ENCODE measurements around the gene INPP5B. TPM values are rescaled to one million over a fixed set of nuclear protein-coding genes. Genes with fewer than 3 reads are reported as not detected.
A peak's percentile ranks its signal among the peaks of the same experiment; 100 is the strongest.
"Not testable (repeated sequence)": the region's sequence is repeated elsewhere in the genome, so short reads cannot be mapped to it uniquely, and the experiment has no call there.

The INPP5B gene
- total RNA-seq, 1 donor from 2014 or later, result 18.7 TPM

DNA sequence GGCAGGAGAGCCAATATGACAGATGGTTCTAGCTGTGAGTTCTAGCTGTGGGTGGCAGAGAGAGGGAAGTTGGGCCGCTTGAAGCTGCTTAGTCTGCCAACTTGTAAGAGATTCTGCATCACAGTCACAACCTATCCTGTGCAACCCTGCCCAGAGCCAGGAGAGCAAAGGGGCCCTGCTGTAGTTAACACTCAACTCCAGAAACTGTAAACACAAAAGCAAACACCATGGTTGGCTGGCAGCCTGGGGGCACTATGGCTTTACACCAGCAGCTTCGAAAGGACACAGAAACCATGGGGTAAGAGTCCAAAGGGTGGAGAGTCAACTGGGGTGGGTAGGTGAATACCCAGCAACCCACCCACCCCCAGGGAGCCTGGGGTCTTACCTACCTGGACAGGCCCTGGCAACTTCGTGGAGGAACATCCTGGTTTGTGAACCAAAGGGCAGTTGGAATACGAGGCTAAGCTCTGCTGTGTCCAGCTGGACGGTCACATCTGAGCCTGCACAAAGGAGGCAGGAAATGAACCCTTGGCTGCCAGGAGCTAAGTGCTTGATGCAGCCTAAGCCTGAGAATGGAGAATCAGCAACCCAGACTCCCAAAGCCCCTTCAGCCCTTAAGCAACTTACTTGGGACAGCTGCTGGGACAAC lies 6.4 kb downstream of the INPP5B start:
- TF ChIP-seq, protein P1, sequence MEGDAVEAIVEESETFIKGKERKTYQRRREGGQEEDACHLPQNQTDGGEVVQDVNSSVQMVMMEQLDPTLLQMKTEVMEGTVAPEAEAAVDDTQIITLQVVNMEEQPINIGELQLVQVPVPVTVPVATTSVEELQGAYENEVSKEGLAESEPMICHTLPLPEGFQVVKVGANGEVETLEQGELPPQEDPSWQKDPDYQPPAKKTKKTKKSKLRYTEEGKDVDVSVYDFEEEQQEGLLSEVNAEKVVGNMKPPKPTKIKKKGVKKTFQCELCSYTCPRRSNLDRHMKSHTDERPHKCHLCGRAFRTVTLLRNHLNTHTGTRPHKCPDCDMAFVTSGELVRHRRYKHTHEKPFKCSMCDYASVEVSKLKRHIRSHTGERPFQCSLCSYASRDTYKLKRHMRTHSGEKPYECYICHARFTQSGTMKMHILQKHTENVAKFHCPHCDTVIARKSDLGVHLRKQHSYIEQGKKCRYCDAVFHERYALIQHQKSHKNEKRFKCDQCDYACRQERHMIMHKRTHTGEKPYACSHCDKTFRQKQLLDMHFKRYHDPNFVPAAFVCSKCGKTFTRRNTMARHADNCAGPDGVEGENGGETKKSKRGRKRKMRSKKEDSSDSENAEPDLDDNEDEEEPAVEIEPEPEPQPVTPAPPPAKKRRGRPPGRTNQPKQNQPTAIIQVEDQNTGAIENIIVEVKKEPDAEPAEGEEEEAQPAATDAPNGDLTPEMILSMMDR (conservative IDR thresholded peaks at IDR 0.05; ENCODE audit: low read depth, low read length), result no peak
- no peak overlapping the region for H3K4me3 ChIP-seq (ENCODE audit: low read depth, low read length)
- DNase-seq (ENCODE audit: low read depth), result no peak

GRCh38 chr1:37936760-37937159 lies 10.1 kb downstream of the INPP5B start:
- not testable (repeated sequence) for DNase-seq (ENCODE audit: low read depth); H3K4me3 ChIP-seq (ENCODE audit: low read depth, low read length)

GRCh38 chr1:37932759-37933158 lies 14.1 kb downstream of the INPP5B start:
- DNase-seq (ENCODE audit: low read depth), result no peak
- no peak overlapping the region for H3K4me3 ChIP-seq (ENCODE audit: low read depth, low read length)
- TF ChIP-seq, protein P1 (conservative IDR thresholded peaks at IDR 0.05; ENCODE audit: low read depth, low read length), result no peak

DNA sequence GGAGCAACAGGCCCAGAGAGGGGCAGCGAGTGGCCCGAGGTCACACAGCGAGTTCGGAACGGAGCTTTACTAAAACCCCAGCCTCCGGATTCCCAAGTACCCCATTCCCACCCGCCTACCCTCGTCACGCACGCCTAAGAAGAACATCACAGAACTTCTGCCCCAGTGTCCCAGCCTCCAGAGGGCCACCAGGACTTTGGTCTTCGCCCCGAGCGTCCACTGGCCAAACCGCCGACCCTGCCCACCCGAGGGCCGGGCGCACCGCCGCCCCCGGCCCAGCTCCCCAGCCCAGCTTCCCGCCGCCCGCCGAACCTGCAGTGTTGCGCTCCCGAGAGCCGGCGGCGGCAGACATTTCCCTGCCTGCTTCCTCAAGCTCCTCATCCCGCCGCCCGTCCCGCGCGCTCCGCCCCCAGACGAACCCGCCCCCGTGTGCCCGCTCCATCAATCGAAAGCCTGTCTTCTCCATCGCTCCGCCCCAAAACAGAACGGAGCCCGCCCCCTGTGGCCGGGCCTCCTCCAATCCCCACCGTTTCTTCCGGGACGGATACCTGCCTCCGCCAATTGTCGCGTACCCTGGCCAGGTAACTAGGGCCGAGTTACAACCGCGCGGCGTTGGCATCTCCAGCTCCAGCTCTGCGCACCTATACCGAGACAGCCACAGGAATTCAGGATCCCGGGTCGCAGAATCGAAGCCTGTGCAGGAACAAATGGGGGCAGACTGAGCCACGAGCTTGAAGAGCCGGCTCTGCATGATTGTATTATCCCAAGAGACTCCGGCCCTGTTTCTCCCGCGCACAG lies 15.3 kb downstream of the INPP5B start:
- DNase-seq (ENCODE audit: low read depth), result peak; percentile 56
- TF ChIP-seq, protein P1 (conservative IDR thresholded peaks at IDR 0.05; ENCODE audit: low read depth, low read length), result no peak
- peak overlapping the region; percentile 74 for H3K4me3 ChIP-seq (ENCODE audit: low read depth, low read length)

DNA sequence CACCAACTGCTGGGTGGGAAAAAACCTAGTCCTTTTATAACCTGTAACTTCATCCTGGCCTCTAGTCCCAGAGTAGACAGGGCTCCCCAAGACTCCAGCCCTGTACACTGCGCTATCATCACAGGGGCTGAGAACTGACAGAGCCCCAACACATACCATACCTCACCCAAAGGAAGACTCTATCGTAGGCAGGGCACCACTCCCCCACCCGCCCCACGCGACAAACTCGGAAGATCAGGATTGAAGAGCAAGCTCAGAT lies 15.8 kb downstream of the INPP5B start:
- TF ChIP-seq, protein P1 (conservative IDR thresholded peaks at IDR 0.05; ENCODE audit: low read depth, low read length), result no peak
- DNase-seq (ENCODE audit: low read depth), result no peak
- peak overlapping the region; percentile 74 for H3K4me3 ChIP-seq (ENCODE audit: low read depth, low read length)

DNA sequence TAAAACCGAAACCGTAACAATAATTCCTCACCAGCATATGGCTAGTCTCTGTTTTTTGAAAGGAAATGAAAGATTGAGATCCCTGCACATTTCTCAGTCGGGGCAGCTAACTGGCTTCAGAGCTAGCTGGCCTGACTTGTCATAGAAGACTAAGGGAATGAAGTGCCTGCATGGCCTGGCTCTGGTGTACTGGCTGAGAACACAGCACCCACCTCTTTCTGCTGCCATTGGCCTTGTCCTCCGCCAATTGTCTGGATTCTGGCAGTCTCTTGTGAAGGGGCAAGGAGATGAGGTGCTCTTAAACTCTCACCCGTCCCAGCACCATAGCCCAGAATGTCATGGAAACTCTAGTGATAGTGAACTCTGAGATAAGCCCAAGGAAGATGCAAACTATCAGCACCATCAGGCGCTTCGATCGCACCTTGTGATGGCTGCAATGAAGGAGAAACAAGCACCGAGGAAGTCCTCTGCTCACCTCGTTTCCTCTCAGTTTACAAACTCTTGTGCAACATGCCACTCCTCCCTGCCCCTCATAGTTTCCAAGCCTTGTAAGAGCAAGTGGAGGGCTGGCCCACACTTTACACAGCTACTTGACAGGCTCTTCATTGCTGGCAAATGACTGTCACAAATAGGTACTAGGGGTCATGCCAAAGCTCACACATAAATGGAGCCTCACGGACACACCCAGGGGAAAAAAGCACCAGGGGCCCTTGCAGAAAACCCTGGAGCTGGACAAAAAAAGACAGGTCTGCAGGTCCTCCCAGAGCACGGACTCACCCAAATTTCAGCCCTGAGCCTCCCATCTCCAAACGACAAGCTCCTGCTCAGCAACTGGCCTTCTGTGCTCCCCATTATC lies 16.4 kb downstream of the INPP5B start:
- TF ChIP-seq, protein P1 (conservative IDR thresholded peaks at IDR 0.05; ENCODE audit: low read depth, low read length), result no peak
- no peak for DNase-seq (ENCODE audit: low read depth)

More for the DNA sequence above, 16.4 kb downstream of the INPP5B start:
- H3K4me3 ChIP-seq (ENCODE audit: low read depth, low read length), result peak overlapping the region; percentile 74
